Measurements from ENCODE around the gene KHK.

Gene KHK

GRCh38 chr2:27126252-27126710, 39.7 kb downstream of the KHK start:
- Histone ChIP-seq H3K27ac (replicated peaks) (no peak overlapping the region), H3K4me3 (replicated peaks; ENCODE audit: insufficient read depth, low read length) (no peak overlapping the region), H3K27me3 (ENCODE audit: insufficient read depth, poor library complexity, severe bottlenecking) (no peaks in the 10 kb centered on the region)
- no peak for DNase-seq (ENCODE audit: low read depth in 1 of 2, low spot score in 1 of 2)
- no peak for TF ChIP-seq GABPA (IDR thresholded peaks at IDR 0.05; ENCODE audit: low read depth)
- no peak for TF ChIP-seq SPI1 (IDR thresholded peaks at IDR 0.05; ENCODE audit: borderline replicate concordance, low read depth)
- TF ChIP-seq POLR2AphosphoS5 (IDR thresholded peaks at IDR 0.05; ENCODE audit: low read depth) = no peak
- TF ChIP-seq, protein P1, sequence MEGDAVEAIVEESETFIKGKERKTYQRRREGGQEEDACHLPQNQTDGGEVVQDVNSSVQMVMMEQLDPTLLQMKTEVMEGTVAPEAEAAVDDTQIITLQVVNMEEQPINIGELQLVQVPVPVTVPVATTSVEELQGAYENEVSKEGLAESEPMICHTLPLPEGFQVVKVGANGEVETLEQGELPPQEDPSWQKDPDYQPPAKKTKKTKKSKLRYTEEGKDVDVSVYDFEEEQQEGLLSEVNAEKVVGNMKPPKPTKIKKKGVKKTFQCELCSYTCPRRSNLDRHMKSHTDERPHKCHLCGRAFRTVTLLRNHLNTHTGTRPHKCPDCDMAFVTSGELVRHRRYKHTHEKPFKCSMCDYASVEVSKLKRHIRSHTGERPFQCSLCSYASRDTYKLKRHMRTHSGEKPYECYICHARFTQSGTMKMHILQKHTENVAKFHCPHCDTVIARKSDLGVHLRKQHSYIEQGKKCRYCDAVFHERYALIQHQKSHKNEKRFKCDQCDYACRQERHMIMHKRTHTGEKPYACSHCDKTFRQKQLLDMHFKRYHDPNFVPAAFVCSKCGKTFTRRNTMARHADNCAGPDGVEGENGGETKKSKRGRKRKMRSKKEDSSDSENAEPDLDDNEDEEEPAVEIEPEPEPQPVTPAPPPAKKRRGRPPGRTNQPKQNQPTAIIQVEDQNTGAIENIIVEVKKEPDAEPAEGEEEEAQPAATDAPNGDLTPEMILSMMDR (IDR thresholded peaks at IDR 0.05; ENCODE audit: insufficient read depth, low read length) = no peak
- no peak for TF ChIP-seq REST (IDR thresholded peaks at IDR 0.05; ENCODE audit: insufficient replicate concordance, low read depth)

DNA sequence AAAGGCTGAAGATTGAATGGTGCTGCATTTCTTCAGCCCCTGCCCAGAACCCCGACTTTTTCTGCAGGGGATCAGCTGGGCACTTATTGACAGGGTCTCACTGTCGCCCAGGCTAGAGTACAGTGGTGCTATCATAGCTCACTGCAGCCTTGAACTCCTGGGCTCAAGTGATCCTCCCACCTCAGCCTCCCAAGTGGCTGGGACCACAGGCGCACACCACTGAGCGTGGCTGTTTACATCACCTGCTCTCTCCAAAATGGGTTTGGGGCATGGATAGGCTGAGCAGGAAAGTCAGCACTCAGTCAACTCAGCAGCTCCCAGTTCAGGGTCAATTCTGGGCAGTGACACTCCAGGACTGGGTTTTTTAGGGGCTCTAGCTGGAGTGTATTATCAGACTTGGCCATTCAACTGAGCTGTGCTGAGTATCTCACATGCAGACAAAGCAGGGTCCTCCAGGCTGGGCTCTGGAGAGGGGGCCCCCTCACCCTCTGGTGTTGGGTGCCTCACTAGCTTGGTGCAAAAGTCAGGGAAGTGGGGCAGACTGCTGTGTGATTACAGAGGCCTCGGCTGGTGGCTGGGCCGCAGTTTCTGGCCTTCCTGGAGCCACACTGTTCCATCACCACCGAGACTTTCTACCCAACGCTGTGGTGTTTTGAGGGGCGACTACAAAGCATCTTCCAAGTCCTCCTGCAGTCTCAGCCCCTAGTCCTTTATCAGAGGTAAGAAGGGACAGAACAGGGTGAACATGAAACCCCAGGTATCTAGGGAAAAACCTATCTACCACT, 41.5 kb downstream of the KHK start:
- no peak overlapping the region for H3K27ac ChIP-seq (replicated peaks)
- DNase-seq (ENCODE audit: low read depth in 1 of 2, low spot score in 1 of 2) = no peak
- TF ChIP-seq POLR2AphosphoS5 (IDR thresholded peaks at IDR 0.05; ENCODE audit: low read depth) (no peak; the same call in 1 of the 2 replicates), GABPA (IDR thresholded peaks at IDR 0.05; ENCODE audit: low read depth) (no peak), REST (IDR thresholded peaks at IDR 0.05; ENCODE audit: insufficient replicate concordance, low read depth) (no peak), SPI1 (IDR thresholded peaks at IDR 0.05; ENCODE audit: borderline replicate concordance, low read depth) (no peak)
- TF ChIP-seq, protein P1 (IDR thresholded peaks at IDR 0.05; ENCODE audit: insufficient read depth, low read length) = no peak
- no peak overlapping the region for H3K4me3 ChIP-seq (replicated peaks; ENCODE audit: insufficient read depth, low read length)
- no peaks in the 10 kb centered on the region for H3K27me3 ChIP-seq (ENCODE audit: insufficient read depth, poor library complexity, severe bottlenecking)

DNA sequence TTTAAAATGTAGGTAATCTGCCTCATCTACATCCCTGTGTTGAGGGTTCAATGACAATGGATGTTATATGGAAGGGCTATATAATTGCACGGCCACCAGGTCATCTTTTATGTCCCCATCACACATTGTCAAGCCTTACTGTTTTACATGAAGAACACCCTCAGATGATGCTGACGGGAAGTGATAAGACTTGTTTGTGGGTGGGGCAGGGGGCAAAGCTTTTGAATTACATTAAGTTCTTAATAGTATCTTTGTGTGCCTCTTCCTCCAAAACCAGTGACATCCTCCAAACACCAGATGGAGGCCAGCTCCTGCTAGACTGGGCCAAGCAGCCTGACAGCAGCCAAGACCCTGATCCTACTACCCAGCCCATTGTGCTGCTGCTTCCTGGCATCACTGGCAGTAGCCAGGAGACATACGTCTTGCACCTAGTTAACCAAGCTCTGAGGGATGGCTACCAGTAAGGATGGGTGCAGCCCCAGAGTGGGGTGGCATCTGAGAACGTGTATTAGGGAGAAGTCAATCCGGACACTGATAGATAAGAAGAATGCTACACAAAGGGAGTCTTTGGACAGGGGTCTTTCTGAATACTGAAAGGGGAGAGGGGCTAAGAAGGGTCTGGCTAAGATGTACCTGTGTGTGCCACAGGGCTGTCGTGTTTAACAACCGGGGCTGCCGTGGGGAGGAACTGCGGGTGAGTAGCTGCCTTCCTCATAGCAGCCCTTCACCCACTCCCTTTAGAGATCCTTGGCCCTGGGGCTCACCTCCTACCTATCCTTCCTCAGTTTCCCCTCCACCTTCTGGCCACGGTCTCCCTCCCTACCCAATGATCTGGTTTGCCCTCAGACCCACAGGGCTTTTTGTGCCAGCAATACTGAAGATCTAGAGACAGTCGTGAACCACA, 42.3 kb downstream of the KHK start:
- TF ChIP-seq, protein P1 (IDR thresholded peaks at IDR 0.05; ENCODE audit: insufficient read depth, low read length) = no peak
- TF ChIP-seq POLR2AphosphoS5 (IDR thresholded peaks at IDR 0.05; ENCODE audit: low read depth) (peak; percentile 34; the same call in 1 of the 2 replicates), SPI1 (IDR thresholded peaks at IDR 0.05; ENCODE audit: borderline replicate concordance, low read depth) (no peak)
- H3K27me3 ChIP-seq (ENCODE audit: insufficient read depth, poor library complexity, severe bottlenecking) = no peaks in the 10 kb centered on the region
- H3K4me3 ChIP-seq (replicated peaks; ENCODE audit: insufficient read depth, low read length) = no peak overlapping the region
- DNase-seq (ENCODE audit: low read depth in 1 of 2, low spot score in 1 of 2) = no peak
- H3K27ac ChIP-seq (replicated peaks) = no peak overlapping the region

Measured in HL-60 (cell line).